ENCODE results near the gene ADH7.
"Not testable (repeated sequence)": the region's sequence is repeated elsewhere in the genome, so short reads cannot be mapped to it uniquely, and the experiment has no call there.

Gene ADH7

DNA sequence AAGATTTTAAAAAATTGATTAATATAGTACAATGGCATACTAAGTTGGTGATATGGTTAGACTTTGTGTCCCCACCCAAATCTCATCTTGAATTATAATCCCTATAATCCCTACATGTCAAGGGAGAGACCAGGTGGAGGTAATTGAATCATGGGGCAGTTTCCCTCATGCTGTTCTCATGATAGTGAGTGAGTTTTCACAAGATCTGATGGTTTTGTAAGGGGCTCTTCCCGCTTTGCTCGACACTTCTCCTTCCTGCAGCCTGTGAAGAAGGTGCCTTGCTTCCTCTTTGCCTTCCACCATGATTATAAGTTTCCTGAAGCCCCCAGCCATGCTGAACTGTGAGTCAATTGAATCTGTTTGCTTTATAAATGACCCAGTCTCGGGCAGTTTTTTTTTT, 20.2 kb downstream of the ADH7 start:
- not testable (repeated sequence) for FAIRE-seq

DNA sequence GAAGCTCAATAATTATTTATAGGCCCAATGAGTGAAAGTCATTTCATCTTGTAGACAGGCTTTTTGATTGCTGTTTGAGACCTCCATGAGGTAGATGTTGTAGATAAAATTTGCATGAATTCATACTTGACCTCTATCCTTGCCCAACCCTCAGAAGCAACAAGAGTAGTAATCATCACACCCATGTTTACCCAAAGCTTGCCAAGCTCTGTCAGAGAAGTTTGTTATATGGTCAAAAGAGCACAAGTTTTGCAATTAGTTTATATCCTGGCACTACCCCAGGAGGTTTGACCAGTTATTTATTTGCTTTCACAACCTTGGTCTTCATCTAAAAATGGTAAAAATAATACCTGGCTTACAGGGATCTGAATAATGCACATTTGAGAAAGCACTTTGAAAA, 20.7 kb downstream of the ADH7 start:
- no peak for FAIRE-seq

DNA sequence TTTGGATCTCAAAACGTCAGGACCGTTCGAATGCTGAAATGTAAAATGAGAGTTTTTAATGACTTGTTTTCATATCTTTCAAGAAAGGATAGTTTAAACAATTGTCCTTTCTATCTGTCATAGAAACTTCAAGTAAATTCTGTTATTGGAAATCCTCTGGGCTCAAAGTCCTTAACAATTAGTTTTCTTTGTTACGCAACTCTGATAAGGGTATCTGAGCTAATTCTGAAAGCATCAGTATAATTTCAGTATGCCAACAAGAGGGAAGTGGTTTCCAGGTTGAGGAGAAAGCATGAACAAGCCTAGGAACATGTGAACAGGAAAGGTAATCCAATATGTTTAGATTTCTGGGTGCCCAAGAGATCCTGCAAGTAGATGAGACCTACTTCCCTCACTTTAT, 22.0 kb downstream of the ADH7 start:
- FAIRE-seq: no peak

DNA sequence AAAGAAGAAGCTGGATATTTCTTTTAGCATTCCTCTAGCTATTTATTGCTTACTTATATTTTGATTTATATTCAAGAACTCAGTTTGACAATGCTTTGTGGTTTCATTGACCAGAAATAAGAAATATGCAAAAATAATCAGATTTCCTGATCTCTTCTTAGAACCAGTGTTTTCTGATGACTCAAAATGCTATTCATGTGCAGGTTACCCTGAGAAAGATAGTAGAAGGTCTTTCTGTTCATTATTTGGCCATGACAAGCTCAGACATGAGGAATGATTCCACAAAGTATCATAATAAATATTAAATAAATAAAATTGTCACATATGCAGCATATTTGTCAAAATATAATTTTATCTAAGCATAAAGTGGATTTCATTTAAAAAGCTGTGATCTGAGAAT, 24.1 kb downstream of the ADH7 start:
- FAIRE-seq: no peak

GRCh38 chr4:99410075-99410474, 25.1 kb downstream of the ADH7 start:
- no peak for FAIRE-seq

- no peak for FAIRE-seq
Measured at GRCh38 chr4:99408346-99408745, 26.8 kb downstream of the ADH7 start.

- peak; percentile 28 for FAIRE-seq
Measured at GRCh38 chr4:99405433-99406115, 29.6 kb downstream of the ADH7 start.

- no peak for FAIRE-seq
Measured at GRCh38 chr4:99404595-99405287, 30.4 kb downstream of the ADH7 start.

DNA sequence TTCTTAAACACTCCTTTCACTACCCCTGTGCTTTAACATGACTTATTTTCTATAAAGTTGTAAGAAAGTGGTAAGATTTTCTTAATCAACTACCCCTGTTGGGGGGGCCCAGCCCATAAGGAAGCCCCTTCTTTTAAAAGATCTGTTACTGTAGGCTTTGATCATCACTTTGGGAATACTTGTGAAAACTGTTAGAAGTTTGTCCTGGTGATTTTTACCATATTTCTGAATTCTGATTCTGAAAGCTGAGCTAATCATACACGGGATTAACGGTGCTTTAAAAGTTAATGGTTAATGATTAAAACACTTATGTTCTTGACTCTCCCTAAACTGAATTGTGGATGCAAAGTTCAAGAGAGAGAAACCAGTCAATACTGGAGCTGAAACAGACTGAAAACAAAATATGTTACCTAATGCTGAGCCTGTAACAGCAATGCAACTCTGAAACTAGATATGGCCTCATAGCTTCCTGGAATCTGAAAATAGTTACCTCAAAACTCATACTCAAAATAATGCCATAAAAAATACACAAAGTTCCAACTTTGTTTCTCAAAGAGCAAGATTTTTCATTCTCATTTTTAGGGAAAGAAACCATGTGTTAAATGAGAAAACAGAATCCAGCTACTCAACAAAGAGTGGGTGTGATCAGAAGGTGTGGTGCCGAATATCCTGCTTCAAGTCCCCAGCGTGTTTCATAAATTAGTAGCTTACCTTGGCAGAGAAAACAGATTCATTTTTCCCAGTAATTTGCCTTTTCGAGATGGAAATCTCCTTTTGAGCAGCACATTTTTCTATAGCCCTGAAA, 31.6 kb downstream of the ADH7 start:
- no peak for FAIRE-seq

- FAIRE-seq: no peak
Measured at GRCh38 chr4:99402765-99403164, 32.4 kb downstream of the ADH7 start.

GRCh38 chr4:99400831-99401230, 34.3 kb downstream of the ADH7 start:
- FAIRE-seq: no peak

DNA sequence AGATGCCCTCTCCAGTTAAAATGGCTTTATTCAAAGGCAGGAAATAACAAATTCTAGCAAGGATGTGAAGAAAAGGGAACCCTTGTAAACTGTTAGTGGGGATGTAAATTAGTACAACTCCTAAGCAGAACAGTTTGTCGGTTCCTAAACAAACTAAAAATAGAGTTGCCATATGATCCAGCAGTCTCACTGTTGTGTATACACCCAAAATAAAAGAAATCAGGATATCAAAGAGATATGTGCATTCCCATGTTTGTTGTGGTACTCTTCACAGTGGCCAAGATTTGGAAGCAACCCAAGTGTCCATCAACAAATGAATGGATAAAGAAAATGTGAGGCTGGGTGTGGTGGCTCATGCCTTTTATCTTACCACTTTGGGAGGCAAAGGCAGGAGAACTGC, 36.1 kb downstream of the ADH7 start:
- FAIRE-seq: no peak

DNA sequence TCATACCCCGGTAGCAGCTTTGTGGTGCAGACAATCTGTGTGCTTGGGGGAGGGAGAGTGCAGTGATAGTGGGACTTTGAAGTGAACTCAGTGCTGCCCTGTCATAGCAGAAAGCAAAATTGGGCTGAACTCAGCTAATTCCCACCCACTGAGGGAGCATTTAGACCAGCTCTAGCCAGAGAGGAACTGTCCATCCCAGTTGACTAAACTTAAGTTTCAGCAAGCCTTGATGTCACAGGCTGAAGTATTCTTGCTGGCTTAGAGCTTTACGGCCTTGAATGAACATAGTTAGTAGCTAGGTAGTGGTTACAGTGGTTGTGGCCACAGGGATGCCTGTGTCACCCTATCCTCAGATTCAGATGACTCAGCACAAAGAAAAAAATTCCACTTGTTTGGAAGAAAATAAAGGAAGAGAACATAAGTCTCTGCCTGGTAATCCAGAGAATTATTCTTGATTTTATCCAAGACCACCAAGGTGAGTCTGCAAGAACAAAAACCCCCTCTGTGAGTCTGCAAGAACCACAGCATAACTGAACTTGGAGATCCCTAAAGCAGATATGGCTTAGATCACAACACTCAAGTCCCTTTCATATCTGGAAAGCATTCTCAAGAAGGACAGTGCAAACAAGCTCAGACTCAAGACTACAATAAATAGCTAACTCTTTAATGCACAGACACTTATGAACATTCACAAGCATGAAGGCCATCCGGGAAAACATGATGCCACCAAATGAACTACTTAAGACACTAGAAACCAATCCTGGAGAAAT, 39.4 kb downstream of the ADH7 start:
- FAIRE-seq: no peak

- no peak for FAIRE-seq
Measured at GRCh38 chr4:99394896-99395295, 40.2 kb downstream of the ADH7 start.

GRCh38 chr4:99390055-99390454, 45.1 kb downstream of the ADH7 start:
- no peak for FAIRE-seq

- no peak for FAIRE-seq
Measured at GRCh38 chr4:99389606-99390005, 45.5 kb downstream of the ADH7 start.

DNA sequence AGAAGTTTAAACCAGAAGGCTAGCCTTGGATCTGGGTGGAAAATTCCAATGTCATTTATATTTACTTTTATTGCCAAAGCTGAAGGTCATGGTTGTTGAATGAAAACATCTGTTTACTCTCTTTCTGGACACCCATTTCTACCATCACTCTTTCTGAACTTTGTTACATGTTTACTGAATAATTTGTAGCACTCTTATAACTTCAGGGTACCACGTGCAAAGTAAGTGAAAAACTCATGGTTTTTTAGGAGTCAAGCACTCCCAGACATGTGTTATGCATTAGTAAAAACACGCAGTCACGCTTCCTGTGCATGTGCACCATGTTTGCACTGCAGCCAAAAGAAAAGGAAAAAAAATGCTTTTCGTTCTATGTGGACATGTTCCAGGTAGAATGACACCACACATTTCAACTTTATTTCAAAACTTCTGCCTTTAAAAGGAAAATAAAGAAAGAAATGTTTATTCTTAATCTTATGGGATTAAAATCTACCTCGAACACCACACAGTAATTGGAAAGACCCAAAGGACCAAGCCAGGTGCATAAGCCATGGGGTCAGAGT, 51.2 kb downstream of the ADH7 start:
- no peak for FAIRE-seq

GRCh38 chr4:99383399-99383798, 51.7 kb downstream of the ADH7 start:
- no peak for FAIRE-seq

GRCh38 chr4:99382745-99383360, 52.3 kb downstream of the ADH7 start:
- no peak for FAIRE-seq

- FAIRE-seq: no peak
Measured at GRCh38 chr4:99381588-99382175, 53.5 kb downstream of the ADH7 start.

GRCh38 chr4:99379571-99379970, 55.6 kb downstream of the ADH7 start:
- no peak for FAIRE-seq

GRCh38 chr4:99378876-99379275, 56.3 kb downstream of the ADH7 start:
- no peak for FAIRE-seq

Data from TTC549 (cell line).